ENCODE results near the gene CCDC12.

Gene CCDC12

DNA sequence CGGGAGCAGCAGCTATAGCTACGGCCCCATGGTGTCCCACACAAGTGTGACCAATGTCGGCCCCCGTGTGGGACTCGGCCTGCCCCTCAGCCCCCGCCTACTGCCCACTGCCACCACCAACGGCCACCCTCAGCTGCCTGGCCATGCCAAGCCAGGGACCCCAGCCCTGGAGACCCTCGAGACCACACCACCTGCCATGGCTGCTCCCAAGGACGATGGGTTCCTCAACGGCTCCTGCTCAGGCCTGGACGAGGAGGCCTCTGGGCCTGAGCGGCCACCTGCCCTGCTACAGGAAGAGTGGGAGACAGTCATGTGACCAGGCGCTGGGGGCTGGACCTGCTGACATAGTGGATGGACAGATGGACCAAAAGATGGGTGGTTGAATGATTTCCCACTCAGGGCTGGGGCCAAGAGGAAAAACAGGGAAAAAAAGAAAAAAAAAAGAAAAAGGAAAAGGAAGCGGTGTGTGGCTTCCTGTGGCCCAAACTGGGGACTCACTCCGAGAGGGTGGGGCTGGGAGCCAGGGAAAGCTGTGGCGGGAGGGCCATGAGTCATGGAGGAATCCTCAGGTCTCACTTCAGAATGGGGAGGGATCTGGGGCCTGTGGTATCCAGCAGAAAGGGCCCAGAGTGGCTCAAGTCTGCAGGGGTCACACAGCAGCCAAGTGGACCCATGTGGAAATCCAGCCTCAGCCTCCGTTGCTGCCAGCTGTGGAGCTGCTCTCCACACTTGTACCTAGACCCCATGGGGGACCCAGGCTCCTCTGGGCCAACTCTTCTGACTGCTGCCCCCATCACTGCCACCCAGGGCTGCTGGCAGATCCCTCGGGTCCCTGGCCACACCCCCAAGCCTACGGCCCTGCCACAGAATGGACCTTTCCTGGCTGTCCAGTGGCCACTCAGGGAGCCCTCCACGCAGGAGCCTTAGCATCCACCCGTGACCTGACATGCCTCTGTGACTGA, 72.9 kb downstream of the CCDC12 start:
- no peak for FAIRE-seq

DNA sequence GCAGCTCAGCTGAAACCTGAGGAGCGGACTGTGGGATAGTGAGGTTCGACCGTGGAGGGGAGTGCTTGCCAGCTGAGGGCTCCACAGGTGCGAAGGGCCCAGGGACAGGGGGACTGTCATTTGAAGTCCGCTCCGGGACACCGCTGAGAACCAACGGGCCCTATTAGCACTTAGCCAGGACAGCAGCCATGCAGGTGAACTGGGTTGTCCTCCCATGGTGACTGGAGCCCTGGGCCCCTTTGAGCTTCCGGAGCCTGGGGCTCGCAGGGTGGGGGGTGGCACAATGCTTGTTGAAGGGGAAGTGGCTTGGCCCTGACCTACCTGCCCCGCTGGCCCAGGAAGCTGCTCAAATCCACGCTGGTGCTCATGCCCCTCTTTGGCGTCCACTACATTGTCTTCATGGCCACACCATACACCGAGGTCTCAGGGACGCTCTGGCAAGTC, 74.3 kb downstream of the CCDC12 start:
- FAIRE-seq = no peak

DNA sequence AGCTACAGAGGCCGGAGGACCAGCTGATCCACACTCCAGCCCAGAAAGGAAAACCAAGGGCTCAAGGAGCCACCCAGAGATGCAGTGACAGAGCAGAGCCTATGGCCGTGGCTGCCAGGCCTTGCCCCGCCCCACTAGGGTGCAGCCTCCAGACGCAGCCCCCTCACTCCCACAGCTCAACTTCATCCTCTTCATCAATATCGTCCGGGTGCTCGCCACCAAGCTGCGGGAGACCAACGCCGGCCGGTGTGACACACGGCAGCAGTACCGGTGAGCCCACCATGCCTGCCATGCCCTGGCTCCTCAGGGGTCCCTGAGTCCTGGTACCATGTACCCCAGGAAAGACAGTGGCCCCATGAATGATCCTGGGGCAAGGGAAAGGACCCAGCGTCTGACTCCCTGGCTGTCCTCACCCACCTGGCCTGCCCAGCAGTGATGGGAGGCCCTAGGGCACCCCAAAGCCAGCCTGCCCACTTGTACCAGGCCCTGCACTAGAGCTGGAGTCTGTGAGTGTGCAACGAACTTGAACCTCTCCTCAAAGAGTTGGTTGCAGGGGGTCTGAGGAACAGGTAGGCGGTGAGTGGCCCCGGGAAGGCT, 74.9 kb downstream of the CCDC12 start:
- FAIRE-seq = no peak

DNA sequence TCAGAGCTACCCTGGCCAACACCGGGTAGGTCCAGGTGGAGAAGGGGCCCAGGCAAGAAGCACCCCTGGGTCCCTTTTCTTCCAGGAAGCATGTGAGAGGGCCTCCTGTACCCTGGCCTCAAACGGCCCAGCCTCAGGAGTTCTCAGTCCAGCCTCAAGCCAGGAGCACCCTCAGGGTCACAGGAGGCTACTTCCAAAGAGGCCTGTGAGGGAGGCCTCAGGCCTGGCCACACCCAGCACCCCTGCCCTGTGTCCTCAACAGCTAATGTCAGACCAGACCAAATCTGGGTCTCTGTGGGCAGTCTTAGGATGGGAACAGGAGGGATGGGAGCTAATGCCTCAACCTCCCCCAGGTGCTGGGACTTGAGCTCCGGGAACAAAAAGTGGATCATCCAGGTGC, 75.5 kb downstream of the CCDC12 start:
- FAIRE-seq = no peak

DNA sequence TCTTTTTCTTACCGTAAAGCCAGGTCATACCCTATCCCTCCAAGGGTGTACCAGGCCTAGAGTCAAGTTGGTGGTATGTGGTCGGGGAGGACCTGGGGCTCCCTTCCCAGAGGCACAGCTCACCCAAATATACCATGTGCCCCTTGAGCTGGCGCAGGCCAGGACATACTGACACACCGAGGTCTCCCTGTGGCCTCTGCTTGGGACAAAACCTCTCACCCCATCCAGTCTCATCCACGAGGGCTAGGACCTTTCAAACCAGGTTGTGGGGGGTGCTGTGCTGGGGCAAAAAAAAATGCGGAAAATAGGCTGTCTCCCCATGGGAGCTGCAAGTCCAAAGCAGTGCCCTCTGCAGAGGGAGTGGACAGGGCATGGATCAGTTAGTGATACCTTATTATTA, 76.2 kb downstream of the CCDC12 start:
- no peak for FAIRE-seq

DNA sequence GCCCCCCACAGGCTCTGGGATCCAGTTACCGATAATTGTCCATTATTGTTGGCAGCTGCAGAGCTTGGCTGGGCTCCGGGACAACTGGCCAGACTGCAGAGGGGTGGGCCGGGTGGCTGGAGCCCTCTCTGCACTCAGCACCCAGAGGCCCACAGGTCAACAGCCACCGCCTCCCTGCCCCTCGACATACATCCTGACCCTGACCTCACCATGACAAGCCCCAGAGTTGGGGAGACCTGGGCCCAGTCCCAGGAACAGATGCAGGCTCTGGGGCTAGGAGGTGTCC, 76.6 kb downstream of the CCDC12 start:
- FAIRE-seq = no peak

DNA sequence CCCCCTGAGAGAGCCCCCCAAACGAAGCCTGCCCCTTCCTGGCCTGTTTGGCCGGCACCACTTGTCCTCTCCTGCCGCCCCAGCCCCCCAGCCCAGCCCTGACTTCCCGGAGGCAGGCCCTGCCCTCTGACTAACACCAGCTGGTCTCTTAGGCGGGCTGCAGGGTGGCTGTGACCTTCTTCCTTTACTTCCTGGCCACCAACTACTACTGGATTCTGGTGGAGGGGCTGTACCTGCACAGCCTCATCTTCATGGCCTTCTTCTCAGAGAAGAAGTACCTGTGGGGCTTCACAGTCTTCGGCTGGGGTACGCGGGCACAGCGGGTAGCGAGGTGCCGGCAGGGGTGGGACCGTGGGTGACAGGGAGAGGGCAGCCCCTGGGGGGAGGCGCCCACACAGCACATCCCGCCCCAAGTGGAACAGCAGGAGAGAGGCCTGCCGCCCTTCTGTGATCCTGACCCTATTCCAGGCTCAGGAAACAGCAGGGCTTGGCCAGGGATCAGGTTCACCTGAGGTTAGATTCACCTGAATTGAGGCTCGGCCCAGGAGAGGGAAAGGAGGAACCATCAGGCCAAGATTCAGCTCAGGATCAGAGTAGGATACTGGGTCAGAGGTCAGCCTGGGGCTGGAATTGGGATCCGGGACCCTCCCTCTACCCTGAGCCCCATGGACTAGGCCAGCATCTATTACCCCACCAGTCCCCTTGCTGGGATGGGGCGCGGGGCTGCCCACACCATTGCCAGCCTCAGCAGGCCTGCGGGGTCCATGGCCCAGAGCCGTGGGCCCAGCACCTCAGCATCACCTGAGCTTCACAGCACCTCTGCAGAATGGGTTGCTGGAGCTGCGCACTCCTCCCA, 77.2 kb downstream of the CCDC12 start:
- FAIRE-seq = no peak

DNA sequence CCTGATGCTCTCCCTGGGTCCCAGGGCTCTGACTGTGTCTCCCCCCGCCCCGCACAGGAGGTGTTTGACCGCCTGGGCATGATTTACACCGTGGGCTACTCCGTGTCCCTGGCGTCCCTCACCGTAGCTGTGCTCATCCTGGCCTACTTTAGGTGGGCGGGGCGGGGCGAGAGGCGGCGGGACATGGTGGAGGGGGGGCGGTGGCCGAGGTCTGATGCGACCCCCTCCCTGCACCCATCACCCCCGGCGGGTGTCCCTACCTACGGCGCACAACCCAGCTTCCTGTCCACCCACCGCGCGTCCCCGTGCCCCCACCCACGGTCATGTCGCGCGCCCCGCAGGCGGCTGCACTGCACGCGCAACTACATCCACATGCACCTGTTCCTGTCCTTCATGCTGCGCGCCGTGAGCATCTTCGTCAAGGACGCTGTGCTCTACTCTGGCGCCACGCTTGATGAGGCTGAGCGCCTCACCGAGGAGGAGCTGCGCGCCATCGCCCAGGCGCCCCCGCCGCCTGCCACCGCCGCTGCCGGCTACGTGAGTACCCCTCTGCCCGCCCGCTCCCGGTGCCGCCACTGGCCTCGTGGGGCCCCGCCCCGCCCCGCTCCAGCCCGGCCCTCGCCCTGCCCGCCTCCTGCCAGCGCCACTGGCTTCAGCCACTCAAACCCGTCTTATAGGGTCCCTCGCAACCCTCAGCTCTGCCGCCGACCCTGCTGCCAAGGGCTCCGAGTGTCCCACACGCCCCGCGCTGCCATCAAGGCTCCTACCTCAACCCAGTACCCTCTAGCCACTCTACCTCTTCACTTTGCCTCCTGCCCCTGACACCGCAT, 78.0 kb downstream of the CCDC12 start:
- no peak for FAIRE-seq

DNA sequence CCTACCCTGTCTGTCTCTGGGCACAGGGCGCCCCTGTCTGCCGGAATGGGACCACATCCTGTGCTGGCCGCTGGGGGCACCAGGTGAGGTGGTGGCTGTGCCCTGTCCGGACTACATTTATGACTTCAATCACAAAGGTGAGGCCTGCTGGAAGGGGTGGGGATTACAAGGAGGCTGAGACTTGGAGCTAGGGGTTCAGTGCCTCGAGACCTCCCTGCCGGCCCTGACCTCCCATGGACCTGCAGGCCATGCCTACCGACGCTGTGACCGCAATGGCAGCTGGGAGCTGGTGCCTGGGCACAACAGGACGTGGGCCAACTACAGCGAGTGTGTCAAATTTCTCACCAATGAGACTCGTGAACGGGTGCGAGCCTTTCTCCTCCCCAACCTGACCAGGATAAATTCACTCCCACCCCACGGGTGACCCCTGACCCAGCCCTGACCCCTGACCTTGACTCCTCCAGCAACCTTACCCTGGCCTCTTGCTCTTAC, 78.7 kb downstream of the CCDC12 start:
- no peak for FAIRE-seq

DNA sequence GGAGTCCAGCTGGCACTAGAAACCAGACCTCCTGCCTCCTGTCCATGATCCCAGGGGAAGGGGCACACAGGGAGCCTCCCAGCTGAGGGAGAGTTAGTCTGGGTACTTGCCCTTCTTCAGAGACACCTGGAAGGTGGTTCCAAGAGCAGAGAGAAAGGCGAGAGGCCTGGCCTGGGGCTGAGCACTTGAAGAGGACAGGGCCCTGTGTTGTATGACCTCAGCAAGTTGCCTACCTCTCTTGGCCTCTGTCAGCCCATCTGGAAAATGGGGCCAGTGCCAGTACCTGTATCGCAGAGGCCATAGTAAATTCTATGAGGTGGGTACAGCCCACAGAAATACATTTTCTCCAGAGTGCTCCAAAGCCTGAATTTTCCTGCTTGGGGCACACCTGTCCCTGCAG, 79.5 kb downstream of the CCDC12 start:
- no peak for FAIRE-seq

DNA sequence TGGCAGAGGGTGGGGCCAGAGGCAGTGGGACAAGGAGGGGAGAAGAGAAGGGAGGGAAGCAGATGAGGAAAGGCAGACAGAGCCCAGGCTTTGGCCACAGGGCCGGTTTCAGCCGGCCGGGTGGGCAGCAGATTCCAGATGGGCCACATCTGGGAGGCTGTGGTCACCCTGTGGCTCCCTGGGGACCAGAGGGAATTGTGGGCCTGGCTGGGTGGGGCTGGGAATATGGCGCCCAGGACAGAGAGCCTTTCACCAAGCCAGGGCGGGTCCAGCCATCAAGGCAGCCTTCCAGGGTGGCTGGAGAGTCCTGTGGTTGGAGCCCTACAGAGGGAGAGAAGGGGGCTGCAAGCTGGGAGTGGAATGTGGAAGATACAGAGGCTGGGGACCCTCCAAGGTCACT, 80.2 kb downstream of the CCDC12 start:
- FAIRE-seq = no peak

DNA sequence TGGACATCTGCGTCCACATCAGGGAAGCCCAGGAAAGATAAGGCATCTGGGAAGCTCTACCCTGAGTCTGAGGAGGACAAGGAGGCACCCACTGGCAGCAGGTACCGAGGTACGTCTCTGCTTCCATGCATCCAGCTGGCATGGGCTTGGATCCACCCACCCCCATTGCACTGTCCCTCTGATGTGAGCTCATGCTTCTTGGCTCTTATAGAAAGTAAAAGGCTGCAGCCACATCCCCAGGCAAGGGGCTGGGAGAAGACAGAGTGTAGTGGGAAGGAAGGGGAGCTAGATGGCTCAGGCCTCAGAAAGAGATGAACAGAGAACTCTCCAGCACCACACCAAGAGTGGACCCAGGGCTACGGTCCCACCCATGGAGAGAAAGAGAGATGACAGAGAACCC, 80.8 kb downstream of the CCDC12 start:
- FAIRE-seq = no peak

DNA sequence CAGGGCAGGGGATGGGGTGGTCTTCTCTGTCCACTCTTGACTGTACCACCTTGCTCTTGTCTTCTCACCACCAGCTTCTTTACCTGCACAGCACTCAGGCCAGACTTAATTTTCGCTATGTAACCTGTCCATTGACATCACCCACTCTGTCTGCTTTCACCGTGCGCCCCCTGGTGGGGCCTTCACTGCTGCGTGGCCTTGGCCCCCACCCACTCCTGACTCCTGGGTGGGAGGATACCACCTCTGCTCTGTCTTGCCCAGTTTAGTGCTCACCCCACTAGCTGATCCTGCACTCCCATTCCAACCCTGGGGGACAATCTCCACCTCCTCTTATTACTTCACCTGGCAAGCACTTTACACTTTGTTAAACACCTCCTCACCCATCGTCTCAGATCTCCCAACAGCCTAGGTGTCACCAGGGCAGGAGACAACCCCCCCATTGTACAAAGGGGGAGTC, 81.3 kb downstream of the CCDC12 start:
- FAIRE-seq = no peak

DNA sequence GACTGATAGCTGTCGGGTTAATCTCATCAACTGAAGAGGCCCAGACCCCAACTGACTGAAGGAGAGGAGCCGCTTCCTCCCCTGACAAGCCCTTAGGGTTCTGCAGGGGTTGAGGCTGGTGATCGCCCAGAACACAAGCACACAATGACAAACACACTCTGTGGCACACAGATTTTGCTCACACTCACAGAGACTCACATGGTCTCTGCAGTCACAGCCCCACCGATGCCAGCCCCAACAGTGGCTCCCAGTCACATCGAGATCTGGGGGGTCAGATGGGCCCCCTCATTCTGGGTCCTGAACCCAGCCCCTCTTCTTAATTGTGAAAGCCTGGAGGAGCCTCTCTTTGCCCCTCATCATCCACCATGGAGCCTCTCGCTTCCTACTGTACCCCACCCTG, 82.3 kb downstream of the CCDC12 start:
- no peak for FAIRE-seq

DNA sequence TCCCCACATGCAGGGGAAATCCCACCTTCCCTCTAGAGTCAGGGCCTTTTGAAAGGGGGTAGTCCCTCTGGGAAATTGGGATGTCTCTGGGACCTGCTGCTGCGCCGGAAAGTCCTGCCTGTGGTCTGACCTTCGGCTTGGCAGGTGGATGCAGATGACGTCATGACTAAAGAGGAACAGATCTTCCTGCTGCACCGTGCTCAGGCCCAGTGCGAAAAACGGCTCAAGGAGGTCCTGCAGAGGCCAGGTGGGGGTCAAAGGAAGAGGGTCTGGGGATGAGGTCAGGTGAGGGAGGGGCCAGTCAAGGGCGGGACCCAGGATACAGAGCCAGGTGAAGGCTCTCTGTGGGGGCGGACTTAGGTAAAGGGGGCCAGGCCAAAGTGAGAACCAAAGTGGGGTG, 82.8 kb downstream of the CCDC12 start:
- FAIRE-seq = no peak

DNA sequence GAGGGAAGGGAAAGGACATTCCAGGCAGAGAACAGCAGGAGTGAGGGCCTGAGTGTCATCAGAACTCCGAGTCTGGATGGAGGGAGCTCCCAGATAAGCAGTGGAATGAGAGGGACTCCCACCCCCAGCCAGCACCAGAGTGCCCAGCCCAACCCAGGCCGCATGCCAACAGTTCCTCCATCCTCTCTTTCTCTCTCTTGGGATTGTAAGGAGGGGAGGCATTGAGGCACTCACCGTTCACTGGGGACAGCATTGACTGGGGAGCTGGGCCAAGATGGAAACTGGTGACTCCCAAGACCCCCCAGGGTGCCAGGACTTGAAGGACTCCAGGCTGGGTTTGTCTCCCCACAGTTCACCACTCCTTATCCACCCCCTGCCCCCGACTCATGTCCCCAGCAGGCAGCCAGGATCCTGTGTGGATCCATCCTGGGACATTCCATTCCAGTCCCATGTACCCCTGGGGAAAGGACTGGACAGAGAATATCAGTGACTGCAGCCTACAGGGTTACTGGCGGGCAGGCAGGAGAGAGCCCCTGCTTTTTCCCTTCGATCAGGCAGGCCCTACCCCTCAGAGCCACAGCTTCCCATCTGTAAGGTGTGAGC, 83.3 kb downstream of the CCDC12 start:
- FAIRE-seq = no peak

DNA sequence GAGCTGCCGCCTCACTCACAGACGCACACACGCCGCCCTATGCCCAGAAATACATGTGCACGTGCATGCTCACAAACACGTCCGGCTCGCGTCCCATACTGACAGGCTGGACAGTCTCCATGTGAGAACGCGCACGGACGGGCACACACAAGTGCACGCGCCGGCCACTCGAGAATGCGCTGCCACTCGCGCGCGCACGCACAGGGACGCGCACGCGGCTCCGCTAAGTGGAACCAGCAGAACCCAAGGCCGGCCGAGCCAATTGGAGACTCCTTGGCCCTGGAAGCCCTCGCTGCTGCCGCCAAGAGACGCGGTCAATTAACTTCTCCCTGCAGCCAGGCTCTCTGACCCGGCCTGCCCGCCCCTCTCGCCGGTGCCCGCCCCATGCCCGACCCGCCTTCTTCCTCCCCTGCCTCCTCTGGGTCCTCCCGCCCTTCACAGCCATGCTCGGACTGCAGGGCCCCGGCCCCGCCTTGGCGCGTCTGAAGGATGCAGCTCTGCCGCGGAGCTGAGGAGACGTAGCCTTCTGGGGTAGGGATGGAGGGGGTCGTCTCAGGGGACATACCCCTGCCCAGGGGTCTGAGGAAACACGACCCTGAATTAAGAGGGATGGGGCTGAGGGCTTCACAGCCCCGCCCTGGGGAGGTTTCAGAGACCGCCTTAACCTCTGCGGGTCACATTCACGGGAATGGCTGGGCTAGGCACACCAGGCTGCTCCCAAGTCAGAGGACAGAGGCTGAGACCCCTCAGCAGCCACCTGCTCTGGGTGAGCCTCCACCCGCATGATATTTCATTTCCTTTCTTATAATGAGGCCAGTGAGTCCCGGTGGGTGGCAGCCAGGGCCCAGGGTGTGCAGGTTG, 84.0 kb downstream of the CCDC12 start:
- no peak for FAIRE-seq

DNA sequence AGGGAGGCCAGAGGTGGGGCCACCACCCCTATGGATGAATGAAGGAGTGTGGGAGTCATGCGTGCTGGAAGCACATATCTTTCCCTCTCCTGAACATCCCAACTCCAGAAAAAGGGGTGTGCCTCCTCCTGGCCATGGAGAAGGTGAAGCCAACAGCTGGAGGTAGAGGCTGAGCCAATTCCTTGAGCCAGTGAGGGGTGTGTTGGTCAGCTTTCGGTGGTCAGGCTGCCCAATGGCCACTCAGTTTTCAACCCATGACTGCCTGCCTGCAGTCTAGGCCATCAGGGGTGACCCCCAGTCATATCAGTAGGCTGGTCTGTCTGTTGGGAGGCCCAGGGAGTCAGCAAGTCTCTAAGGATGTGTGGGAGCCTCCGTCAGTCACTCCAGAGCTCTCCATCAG, 85.4 kb downstream of the CCDC12 start:
- no peak for FAIRE-seq

DNA sequence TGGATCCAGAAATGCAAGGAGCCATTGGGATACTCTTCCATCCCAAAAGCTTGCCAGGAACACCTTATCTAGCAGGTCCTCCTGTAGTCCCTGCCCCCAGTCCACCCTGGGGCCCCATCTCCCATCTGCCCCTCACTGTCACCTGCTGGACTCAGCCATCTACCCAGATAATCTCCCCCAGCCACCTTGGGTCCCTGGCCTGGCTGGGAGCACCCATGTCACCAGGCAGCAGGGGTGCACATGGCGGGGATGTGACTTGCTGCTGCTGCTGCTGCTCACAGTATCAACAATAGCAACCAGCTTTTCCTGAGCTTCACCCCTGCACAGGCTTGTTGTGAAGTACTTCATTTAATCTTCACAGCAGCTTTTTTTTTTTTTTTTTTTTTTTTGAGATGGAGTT, 86.4 kb downstream of the CCDC12 start:
- no peak for FAIRE-seq

DNA sequence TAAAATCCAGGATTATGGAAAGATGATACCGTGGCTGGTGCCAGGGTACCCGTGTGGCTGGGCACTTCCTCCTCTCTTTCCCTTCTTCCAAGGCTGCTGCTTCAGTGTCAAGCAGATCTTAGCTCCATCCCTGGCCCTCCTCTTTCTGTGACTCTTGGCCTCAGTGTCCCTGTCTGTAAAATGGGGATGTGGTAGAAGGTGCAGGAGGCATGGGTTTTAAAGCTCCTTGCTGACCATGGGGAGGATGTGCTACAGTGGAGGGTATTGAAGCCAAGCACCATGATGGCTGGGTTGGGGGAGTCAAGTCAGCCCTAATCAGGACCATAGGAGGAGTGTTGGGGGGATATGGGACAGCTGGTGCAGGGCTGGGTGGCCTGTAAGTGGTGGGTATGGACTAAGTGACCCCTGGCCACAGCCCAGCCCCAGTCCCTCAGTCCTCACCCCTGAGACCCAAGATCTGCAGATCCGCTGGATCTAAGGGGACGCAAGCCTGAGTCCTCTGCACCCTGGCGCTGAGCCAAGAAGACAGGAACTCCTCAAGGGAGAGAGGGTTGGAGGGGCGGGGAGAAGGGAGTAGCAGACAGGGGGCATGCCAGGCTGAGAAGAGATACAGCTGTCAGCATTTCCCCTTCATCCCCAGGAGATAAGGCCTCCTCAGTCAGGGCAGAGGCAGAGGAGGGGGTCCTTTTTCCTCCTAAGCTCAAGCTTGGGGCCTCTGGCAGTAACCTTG, 87.0 kb downstream of the CCDC12 start:
- no peak for FAIRE-seq

Data from colon (tissue), 2 donors.